ENCODE results near the gene ZNF684. TPM values are rescaled to one million over a fixed set of nuclear protein-coding genes. Genes with fewer than 3 reads are reported as not detected.

ZNF684 gene
- total and polyA plus RNA-seq, 2 donors (not counting 1 experiment from before 2014, with no cell fraction given) = 2.9 to 7.4 TPM

DNA sequence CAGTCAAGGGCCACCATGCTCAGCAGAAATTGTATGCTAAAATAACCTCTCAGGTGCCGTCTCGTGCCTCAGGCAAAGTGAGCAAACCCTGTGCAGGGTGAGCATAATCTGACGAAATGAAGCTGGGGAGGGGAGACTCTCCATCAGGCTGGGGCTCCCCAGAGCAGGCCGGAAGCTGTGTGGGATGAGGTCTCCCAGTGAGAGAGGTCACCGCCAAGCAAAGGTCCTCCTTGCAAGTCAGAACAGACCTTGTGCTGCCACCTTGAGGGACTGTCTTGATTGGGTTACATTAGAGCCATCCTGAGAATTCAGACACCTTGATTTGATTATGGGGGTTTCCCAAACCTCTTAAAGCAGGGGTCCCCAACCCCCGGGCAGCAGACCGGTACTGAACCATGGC is 64.2 kb downstream of the ZNF684 start:
- H3K4me3 ChIP-seq (ENCODE audit: control extremely low read depth in 1 of 5, extremely low read depth in 1 of 5, insufficient read depth in 1 of 5, low read depth in 2 of 5, low read length in 4 of 5) = no peak overlapping the region
- no peaks in the 10 kb centered on the region for H3K4me1 ChIP-seq (ENCODE audit: control insufficient read depth in 2 of 2, insufficient read depth in 2 of 2, low read length in 2 of 2)
- 77% methylated on average over 7 of the region's 7 CpGs for WGBS (ENCODE audit: insufficient coverage)
- H3K27me3 ChIP-seq (replicated peaks in 1 of 4; ENCODE audit: control extremely low read depth in 1 of 4, control insufficient read depth in 3 of 4, insufficient read depth in 4 of 4, low read length in 3 of 4) = peaks cover 0 to 2% (median 0%) of the 10 kb centered on the region in 4 experiments
- Mint-ChIP-seq H3K27ac (no peak overlapping the region), H3K4me3 (no peak overlapping the region), H3K4me1 (peaks cover 4% of the 10 kb centered on the region), H3K9me3 (ENCODE audit: insufficient read depth) (no peaks in the 10 kb centered on the region), H3K27me3 (peaks cover 14% of the 10 kb centered on the region)
- no peaks in the 10 kb centered on the region for H3K9me3 ChIP-seq (ENCODE audit: control extremely low read depth in 1 of 3, control insufficient read depth in 2 of 3, insufficient read depth in 1 of 3, low read length in 2 of 3)
- no peak for DNase-seq
- H3K4me2 ChIP-seq (replicated peaks; ENCODE audit: low read depth, low read length, poor library complexity, severe bottlenecking) = no peak overlapping the region
- H3K79me2 ChIP-seq (ENCODE audit: control insufficient read depth, insufficient read depth, low read length) = no peaks in the 10 kb centered on the region
- CTCF ChIA-PET = no interaction called here
- ATAC-seq (ENCODE audit: low read depth) = no peak
- no peaks in the 10 kb centered on the region for H3K36me3 ChIP-seq (replicated peaks in 1 of 2; ENCODE audit: control extremely low read depth in 1 of 2, control insufficient read depth in 1 of 2, extremely low read depth in 1 of 2, insufficient read depth in 2 of 2, low read length in 1 of 2)
- no peak overlapping the region for H3K27ac ChIP-seq (ENCODE audit: low read length in 2 of 2)
- H2AFZ ChIP-seq (ENCODE audit: insufficient read depth, low read depth, low read length, poor library complexity, severe bottlenecking) = no peak overlapping the region
- POLR2A ChIA-PET = no interaction called here
- TF ChIP-seq, protein P1, sequence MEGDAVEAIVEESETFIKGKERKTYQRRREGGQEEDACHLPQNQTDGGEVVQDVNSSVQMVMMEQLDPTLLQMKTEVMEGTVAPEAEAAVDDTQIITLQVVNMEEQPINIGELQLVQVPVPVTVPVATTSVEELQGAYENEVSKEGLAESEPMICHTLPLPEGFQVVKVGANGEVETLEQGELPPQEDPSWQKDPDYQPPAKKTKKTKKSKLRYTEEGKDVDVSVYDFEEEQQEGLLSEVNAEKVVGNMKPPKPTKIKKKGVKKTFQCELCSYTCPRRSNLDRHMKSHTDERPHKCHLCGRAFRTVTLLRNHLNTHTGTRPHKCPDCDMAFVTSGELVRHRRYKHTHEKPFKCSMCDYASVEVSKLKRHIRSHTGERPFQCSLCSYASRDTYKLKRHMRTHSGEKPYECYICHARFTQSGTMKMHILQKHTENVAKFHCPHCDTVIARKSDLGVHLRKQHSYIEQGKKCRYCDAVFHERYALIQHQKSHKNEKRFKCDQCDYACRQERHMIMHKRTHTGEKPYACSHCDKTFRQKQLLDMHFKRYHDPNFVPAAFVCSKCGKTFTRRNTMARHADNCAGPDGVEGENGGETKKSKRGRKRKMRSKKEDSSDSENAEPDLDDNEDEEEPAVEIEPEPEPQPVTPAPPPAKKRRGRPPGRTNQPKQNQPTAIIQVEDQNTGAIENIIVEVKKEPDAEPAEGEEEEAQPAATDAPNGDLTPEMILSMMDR (IDR thresholded peaks at IDR 0.05) = no peak
- no peak for TF ChIP-seq EZH2 (IDR thresholded peaks at IDR 0.05; ENCODE audit: borderline replicate concordance, insufficient read depth, low read depth, low read length, poor library complexity, severe bottlenecking)
- H3K9ac ChIP-seq (ENCODE audit: low read length) = no peak overlapping the region
- H4K20me1 ChIP-seq (ENCODE audit: control insufficient read depth, insufficient read depth, low read length, poor library complexity, severe bottlenecking) = no peaks in the 10 kb centered on the region
- intact Hi-C loops (cut with micrococcal nuclease) = no loop called here

Small RNA genes lying within 50 kb of the gene (small RNA-seq; reads per million reads assigned to genes)
- gene AL356379.1 (ENCODE audit: insufficient read length, low read depth, low replicate concordance) = not detected

Other genes with a start within 250 kb of the ZNF684 start
- 14.8 and 14.9 TPM in 2 replicates for gene COL9A2, start 214.4 kb upstream of the ZNF684 start, total RNA-seq
- 29.6 and 30.6 TPM in 2 replicates for gene COL9A2, start 214.4 kb upstream of the ZNF684 start, polyA plus RNA-seq
- 300 and 305 TPM in 2 replicates for gene SMAP2, start 157.9 kb upstream of the ZNF684 start, total RNA-seq
- 267 and 275 TPM in 2 replicates for gene SMAP2, start 157.9 kb upstream of the ZNF684 start, polyA plus RNA-seq
- gene ZFP69B, start 81.2 kb upstream of the ZNF684 start, total RNA-seq = 10.8 and 11.8 TPM in 2 replicates
- gene ZFP69B, start 81.2 kb upstream of the ZNF684 start, polyA plus RNA-seq = 0.88 and 1.0 TPM in 2 replicates
- 7.5 TPM in 2 replicates for gene ZFP69, start 54.3 kb upstream of the ZNF684 start, total RNA-seq
- gene ZFP69, start 54.3 kb upstream of the ZNF684 start, polyA plus RNA-seq = 2.2 and 2.9 TPM in 2 replicates
- gene EXO5, start 22.9 kb upstream of the ZNF684 start, total RNA-seq = 13.9 and 16.9 TPM in 2 replicates
- 5.7 and 6.6 TPM in 2 replicates for gene EXO5, start 22.9 kb upstream of the ZNF684 start, polyA plus RNA-seq
- 5.4 and 5.9 TPM in 2 replicates for gene RIMS3, start 134.0 kb downstream of the ZNF684 start, total RNA-seq
- 0.78 and 1.1 TPM in 2 replicates for gene RIMS3, start 134.0 kb downstream of the ZNF684 start, polyA plus RNA-seq
- 81.1 and 88.7 TPM in 2 replicates for gene NFYC, start 160.1 kb downstream of the ZNF684 start, total RNA-seq
- 103 and 123 TPM in 2 replicates for gene NFYC, start 160.1 kb downstream of the ZNF684 start, polyA plus RNA-seq